Middle frontal gyrus (tissue), 1 donor: ENCODE results near the gene NOC4L.

ENCODE experiments used
- DNase-seq: peaks from one replicate; pipeline ENCODE4 v3.0.0-alpha.2; 2015; ENCODE audit warnings: low spot score; ENCODE audit errors: extremely low spot score

Gene NOC4L

DNA sequence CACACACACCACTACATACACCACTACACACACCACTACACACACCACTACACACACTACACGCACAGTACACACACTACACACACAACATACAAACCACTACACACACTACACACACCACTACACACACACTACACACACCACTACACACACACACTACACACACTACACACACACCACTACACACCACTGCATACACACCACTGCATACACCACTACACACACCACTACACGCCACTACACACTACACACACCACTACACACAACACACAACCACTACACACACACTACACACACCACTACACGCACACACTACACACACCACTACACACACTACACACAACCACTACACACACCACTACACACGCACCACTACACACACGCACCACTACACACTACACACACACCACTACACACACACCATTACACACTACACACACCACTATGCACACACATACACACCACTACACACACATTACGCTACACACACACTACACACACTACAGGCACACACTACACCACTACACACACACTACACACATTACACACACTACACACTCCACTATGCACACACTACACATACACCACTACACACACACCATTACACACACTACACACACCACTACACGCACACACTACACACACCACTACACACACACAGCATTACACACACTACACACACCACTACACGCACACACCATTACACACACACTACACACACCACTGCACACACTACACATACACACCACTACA lies 12.5 kb downstream of the NOC4L start:
- DNase-seq, result no peak

DNA sequence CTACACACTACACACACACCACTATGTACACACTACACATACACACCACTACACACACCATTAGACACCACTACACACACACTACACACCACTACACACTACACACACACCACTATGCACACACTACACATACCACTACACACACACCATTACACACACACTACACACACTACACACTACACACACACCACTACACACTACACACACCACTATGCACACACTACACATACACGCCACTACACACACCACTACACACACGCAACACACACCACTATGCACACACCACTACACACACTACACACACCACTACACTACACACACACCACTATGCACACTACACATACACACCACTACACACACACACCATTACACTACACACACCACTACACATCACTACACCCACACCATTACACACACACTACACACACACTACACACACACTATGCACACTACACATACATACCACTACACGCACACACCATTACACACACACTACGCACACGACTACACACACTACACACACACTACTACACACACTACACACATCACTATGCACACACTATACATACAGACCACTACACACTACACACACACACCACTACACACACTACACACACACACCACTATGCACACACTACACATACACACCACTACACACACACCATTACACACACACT lies 13.6 kb downstream of the NOC4L start:
- no peak for DNase-seq

DNA sequence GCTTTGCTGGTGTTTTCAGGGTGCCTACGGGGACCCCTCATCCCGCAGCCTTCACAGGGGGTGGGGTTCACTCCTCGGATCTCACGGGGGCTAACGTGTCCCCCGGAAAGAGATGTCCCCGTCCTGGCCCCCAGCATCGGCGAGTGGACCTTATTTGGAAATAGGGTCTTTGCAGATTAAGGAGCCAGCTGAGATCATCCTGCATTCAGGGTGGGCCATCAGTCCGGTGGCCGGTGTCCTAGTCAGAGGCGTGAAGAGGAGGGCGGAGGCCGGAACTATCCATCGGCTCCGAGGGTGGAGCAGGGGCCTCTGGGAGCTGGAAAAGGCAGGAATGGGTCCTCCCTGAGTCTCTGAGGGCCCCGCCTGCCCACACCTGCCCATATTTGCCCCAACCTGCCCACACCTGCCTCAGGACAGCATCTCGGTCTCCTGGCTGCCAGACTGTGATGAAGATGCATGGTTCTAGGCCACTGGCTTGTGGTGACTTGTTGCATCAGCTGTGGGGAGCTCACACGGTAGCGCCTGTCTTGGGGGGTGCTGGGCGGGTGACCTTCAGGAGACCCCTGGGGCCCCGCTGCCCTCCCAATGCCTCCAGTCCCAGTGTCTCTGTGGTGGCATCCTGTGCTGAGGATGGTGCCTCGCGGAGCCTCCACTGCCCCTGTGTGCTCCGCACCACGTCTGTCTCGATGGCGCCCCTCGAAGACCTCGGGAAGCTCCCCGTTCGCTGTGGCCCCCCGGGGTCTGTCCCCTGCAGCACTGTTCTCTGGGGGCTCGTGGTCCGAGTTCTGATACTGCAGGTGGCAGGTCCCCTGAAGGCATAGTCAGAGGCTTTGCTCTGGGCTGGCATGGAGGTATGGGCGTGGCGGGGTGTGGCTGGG lies 14.7 kb downstream of the NOC4L start:
- no peak for DNase-seq

GRCh38 chr12:132159555-132160003 lies 15.3 kb downstream of the NOC4L start:
- no peak for DNase-seq

- no peak for DNase-seq
These were observed 15.8 kb downstream of the NOC4L start for GRCh38 chr12:132160016-132160415.

GRCh38 chr12:132160601-132161035 lies 16.4 kb downstream of the NOC4L start:
- no peak for DNase-seq

DNA sequence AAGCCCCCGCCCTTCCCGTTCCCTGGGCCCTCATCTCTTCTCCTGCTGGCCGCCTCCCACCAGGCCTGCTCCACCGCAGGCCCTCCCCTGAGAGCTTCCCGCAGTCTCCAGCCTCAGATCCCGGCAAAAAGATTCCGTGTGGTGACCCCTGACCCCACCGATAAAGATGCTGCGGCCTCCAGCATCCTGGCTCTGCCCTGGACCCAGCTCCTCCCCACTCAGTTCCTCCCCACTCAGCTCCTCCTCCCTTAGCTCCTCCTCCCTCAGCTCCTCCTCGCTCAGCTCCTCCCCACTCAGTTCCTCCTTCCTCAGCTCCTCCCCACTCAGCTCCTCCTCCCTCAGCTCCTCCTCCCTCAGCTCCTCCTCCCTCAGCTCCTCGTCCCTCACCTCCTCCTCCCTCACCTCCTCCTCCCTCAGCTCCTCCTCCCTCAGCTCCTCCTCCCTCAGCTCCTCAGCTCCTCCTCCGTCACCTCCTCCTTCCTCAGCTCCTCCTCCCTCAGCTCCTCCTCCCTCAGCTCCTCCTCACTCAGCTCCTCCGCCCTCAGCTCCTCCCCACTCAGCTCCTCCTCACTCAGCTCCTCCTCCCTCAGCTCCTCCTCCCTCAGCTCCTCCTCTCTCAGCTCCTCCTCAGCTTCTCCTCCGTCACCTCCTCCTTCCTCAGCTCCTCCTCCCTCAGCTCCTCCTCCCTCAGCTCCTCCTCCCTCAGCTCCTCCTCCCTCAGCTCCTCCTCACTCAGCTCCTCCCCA lies 17.0 kb downstream of the NOC4L start:
- DNase-seq, result no peak

DNA sequence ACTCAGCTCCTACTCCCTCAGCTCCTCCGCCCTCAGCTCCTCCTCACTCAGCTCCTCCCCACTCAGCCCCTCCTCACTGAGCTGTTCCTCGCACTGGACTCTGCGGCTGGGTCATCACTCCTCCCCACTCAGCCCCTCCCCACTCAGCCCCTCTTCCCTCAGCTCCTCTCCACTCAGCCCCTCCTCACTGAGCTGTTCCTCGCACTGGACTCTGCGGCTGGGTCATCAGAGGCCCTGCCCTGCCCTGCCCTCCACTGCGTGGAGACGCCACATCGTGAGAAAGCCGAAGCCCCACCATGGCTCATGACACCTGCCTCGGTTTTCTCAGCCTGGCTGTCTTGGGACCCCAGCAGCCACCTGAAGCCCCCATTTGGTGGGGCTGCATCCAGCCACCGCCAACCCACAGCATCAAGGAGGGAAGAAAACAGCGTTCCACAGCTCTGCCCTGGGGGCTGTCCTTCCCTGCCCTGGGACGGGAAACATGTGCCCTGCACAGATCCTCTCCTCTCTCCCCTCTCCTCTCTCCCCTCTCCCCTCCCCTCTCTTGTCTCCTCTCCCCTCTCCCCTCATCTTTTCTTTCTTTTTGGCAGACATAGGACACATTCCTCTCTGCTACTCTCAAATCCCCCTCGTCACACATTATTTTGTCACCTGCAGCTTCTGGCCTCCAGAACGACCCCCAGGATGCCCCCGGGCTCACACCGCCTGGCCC lies 17.7 kb downstream of the NOC4L start:
- no peak for DNase-seq

DNA sequence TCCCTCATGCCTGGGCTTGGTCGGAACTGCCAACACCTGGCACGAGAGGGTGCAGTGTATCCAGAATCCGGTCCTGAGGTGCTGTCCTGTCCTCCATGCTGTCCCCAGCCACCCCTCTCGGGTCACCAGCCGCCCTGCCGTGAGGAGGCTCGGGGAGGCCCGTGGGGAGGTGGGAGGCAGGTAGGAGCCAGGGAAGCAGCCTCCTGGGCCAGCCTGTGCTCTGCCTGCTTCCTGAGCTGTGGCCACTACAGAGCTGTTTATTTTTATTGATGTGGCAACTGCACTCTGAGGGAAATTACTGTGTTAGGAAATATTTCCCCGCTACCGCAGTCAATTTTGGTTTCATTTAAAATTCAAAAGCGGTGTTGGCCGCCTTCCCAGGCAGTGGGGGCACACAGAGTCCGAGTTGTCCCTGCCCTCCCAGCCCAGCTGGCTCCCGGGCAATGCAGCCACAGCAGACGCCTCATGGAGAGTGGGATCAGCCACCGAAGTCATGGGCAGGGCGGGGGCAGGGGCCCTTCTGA lies 18.3 kb downstream of the NOC4L start:
- DNase-seq, result no peak

DNA sequence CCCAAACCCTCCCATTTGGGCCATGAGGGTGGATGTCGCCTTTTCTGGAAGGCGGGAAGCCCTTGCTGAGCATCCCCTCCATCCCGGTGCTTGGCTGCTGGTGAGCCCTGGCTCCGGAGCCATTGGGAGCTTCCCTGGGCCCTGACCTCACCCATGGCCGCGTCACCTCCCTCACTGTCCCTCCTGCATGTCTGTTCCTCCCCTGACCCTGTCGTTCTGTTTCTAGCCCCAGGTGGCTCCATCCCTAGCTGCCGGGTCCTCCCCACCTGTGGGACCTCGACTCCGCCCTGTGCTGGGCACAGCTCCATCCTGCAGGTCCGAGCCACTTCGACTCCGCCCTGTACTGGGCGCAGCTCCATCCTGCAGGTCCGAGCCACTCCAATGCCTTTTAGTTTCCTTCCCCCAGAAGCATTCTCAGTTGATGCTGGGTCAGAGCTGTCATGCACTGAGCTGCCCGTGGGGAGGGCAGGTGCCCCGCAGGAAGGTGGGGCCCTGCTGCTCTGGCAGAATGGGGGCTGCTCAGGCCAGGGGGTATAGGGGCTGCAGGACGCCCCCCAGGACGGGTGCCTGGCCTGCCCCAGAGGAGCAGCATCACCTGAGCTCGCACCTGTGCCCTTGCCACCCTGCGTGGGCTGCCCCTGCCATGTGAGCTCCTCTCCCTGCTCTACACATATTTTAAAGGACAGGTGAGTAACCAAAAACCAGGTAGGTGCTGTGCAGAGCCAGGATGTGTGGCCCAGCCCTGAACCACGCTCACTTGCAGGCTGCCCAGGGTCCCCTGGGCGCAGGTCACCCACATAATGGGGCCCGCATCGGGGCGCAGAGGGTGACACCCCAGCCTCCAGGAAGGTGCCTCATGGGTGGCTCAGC lies 19.0 kb downstream of the NOC4L start:
- DNase-seq, result no peak

DNA sequence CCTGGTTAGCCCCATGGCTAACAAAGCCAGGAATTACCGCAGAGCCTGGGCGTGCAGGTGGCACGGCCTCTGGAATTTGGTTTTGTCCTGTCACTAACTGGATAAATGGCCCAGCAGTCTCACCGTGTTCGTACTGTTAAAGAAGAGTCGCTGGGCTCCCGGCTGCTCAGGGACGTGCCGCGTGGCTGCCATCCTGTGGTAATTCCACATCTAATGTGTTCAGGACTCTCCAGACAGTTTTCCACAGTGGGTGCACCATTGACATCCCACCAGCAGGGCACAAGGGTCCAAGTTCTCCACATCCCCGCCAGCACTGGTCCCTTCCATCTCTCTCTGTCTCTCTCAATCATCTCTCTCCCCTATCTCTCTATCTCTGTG lies 19.6 kb downstream of the NOC4L start:
- no peak for DNase-seq

DNA sequence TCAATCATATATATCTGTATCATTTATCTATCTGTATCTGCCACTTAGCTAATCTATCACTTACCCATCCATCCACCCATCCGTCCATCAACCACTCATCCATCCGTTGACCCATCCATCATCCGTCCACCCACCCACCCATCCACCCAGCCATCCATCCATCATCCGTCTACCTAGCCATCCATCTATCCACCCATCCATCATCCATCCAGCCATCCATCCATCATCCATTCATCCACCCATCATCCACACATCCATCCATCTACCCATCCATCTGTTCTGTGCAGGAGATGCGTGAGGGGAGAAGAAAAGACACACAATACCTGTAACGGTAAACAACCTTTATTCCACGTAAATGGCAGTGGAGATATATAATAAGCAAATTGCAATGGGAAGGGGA lies 20.2 kb downstream of the NOC4L start:
- no peak for DNase-seq

DNA sequence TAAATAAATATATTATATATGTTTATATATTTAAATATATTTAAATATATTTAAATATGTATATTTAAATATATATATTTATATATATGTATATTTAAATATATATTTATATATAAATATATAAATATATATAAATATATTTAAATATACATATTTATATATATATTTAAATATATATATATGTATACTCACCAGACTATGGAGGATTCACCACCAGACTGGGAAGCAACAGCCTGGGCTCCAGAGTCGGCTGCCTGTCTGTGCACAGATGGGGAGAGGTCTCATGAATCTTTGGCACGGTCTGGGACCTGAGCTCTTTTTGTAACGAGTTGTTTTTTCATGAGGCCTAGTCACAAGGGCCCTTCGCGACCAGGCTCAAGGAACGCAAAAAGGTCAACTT lies 21.3 kb downstream of the NOC4L start:
- DNase-seq, result no peak

- no peak for DNase-seq
These were observed 21.8 kb downstream of the NOC4L start for GRCh38 chr12:132166093-132166492.

DNA sequence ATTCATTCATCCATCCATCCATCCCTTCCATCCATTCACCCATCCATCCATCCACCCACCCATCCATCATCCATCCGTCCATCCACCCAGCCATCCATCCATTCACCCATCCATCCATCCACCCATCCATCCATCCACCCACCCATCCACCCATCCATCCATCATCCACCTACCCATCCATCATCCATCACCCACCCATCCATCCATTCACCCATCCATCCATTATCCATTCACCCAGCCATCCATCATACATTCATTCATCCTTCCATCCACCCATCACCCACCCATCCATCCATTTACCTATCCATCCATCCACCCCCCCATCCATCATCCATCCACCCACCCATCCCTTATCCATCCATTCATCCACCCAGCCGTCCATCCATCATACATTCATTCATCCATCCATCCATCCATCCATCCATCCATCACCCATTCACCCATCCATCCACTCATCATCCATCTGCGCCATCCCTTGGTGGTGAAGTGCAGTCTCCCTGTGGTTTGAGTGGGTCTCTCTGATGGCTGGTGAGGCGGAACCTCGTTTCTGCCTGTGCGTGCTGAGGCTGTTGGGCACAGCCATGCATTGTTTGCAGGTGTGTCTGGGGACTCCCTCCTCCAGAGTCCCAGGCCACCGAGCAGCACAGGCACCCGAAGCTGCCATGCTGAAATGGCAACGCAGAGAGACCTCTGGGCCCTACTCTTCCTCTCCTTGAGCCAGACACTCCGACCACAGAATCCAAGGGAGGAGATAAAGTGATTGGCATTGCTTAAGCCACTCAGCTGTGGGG lies 22.7 kb downstream of the NOC4L start:
- DNase-seq, result no peak

DNA sequence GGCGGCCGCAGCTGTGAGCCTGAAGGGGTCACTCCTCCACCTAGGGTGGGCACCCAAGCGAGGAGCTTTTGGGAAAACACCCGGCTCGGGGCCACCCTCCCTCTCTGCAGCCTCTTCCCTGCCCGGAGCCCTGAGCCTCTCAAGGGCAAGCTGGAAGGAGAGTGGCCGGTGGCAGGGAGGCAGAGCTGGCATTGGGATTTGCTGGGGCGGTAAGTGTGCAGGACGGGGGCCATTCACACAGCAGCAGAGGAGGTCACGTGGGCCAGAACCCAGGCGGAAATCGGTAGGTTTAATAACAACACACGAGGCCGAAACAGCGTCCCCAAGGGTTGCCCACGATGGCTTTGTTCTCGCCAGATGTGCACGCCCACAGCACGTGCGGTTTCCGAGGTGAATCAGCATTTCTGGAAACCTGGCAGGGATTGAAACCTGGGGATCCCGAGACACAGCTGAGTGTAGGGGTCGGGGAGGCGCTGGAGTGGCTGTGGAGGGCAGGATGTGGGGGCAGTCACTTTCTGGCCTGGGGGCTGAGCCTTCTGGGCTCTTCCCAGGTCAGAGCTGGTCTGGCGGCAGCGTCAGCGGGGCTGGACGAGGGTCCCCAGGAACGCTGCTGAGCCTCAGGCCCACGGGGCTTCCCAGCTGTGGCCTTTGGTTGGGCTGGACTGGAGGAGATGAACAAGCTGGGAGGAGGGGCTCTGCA lies 23.5 kb downstream of the NOC4L start:
- no peak for DNase-seq

DNA sequence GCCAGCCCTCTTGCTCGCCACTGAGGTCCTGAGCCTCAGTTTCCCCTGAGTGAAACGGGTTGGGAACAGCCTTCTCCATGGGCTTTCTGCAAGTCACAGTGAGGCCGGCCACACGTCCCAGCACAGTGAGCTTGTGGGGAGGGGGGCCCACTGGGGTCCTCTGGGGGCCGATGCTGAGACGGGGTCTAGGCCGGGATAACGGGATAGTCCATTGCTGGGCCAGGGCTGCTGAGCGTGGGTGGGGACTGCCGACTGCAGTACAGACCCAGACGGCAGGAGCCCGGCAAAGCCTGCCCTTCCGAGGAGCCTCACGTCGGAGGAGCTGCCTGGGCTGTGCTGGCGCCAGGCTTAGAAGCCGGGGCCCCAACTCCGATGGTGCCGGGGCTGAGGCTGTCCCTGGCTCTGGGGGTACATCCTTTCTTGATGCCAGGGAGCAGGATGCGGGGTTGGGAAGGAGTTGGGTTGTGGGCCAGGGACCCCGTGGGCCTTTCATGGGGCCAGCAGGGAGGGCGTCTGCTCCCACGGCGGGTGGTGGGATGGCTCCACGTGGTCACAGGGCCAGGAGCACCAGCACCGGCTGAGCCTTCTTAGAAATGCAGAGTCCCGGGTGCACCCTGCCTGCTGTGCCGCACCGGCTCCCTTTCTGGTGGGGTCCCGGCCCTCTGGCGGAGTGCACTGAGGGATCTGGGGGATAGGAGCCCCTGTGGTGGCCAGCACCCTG lies 24.2 kb downstream of the NOC4L start:
- DNase-seq, result no peak
